Right lobe of liver (tissue), 4 donors: ENCODE results near the gene RASGRF2.

Source experiments
- POLR2A ChIP-seq: fragments of 450-650 bp; IDR thresholded peaks from one replicate; pipeline ENCODE4 v1.6.1; 2017; ENCODE audit warnings: antibody characterized with exemption, mild to moderate bottlenecking
- TF ChIP-seq, protein P1 (sequence below), 4 donors: fragments of 200-600 bp in 3 of 4; fragments of 450-650 bp in 1 of 4; IDR thresholded peaks; one replicate each; pipeline versions ENCODE4 v1.5.1 to v1.8.0; 2016 to 2022; ENCODE audit warnings: antibody characterized with exemption in 4 of 4, mild to moderate bottlenecking in 2 of 4
- donor health status: DM: no; HTN: no; CAD: no.
- donor health status: DM: no; HTN: no; CAD: no.
- donor health status: DM: no; HTN: yes; CAD: no.

DNA sequence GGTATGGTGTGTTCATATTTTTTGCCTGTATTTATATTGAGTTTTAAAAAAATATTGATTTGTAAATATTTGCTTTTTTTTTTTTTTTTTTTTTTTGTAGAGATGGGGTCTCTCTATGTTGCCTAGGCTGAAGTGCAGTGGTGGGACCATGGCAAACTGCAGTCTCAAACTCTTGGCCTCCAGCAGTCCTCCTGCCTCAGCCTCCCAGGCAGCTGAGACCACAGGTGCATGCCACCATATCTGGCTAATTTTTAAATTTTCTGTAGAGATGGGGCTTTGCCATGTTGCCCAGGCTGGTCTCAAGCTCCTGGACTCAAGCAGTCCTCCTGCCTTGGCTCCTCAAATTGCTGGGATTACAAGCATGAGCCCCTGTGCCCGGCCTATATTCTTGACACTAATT is 78.3 kb downstream of the RASGRF2 start:
- TF ChIP-seq, protein P1, sequence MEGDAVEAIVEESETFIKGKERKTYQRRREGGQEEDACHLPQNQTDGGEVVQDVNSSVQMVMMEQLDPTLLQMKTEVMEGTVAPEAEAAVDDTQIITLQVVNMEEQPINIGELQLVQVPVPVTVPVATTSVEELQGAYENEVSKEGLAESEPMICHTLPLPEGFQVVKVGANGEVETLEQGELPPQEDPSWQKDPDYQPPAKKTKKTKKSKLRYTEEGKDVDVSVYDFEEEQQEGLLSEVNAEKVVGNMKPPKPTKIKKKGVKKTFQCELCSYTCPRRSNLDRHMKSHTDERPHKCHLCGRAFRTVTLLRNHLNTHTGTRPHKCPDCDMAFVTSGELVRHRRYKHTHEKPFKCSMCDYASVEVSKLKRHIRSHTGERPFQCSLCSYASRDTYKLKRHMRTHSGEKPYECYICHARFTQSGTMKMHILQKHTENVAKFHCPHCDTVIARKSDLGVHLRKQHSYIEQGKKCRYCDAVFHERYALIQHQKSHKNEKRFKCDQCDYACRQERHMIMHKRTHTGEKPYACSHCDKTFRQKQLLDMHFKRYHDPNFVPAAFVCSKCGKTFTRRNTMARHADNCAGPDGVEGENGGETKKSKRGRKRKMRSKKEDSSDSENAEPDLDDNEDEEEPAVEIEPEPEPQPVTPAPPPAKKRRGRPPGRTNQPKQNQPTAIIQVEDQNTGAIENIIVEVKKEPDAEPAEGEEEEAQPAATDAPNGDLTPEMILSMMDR (IDR thresholded peaks at IDR 0.05) = no peak
- no peak for TF ChIP-seq POLR2A
